Stimulated activated CD8-positive, alpha-beta memory T cell treated with anti-CD3 and anti-CD28 coated beads, Interleukin-4, amount 100 ng/mL, for 4 hours (primary cell): ENCODE results near the gene GJB4.
"Not testable (repeated sequence)": the region's sequence is repeated elsewhere in the genome, so short reads cannot be mapped to it uniquely, and the experiment has no call there.

Source experiments
- DNase-seq, 2 donors: peaks; one replicate each; pipeline ENCODE4 v3.0.0-alpha.2; 2020; ENCODE audit warnings: low read depth in 2 of 2, low spot score in 1 of 2

GJB4 gene

GRCh38 chr1:34759503-34760357 is at the start of gene GJB4:
Gene GJB4 (plus strand): TSS chr1:34759740. CDS start chr1:34761255, 1,515 bp downstream.
- no peak for DNase-seq

- DNase-seq, result no peak
These were observed 48.7 kb upstream of the GJB4 start for GRCh38 chr1:34710812-34711211.

- no peak for DNase-seq
These were observed 48.1 kb upstream of the GJB4 start for GRCh38 chr1:34711485-34711884.

DNA sequence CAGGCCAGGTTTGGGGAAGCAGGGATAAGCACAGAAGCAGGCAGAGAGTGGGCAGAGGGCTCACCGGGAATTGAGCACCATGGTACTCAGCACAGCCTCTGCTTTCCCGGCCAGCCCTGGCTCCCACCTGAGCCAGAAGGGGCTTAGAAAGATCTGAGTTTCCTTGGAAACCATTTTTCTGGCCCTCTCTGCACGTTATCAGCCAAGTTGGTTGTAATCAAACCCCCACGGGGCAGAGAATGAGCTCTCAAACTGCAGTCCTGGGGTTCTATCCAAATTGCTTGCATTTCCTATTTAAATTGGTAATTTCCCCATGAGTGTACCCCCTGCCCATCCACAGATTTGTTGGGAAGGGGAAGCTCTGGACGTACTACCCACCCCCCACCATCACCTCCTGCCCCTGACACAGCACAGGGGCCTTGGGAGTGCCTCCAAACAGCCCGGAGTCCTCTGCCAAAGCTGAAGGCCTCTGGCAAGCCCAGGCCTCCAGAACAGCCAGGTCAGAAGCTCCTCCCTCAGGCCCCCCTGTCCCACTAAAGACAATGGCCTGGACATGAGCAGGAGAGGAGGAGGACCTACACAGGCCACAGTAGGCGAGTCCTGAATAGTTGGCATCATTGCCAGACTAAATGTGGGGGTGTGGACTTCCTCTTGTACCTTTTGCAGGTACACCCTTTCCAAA is 47.4 kb upstream of the GJB4 start:
- no peak for DNase-seq

DNA sequence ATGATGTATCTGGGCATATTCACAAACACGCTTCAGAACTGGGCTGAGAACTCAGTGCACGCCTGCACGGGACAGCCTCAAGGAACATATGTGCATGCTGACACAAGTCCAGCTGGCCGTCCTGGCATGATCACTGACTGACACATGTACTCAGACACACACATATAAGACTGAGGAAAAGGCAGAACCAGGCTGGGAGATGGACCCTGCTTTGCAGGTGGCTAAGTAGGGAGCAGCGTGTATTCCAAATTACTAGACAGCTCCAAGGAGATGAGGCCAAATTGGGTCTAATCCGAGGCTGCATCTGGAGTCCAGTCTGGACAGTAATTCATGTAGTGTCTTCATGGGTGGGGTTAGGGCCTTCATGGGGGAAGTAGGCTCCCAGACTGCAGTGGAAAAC is 46.1 kb upstream of the GJB4 start:
- no peak for DNase-seq

- no peak for DNase-seq
These were observed 45.2 kb upstream of the GJB4 start for GRCh38 chr1:34714386-34714785.

- no peak for DNase-seq
These were observed 44.4 kb upstream of the GJB4 start for GRCh38 chr1:34715139-34715538.

GRCh38 chr1:34721241-34721640 is 38.3 kb upstream of the GJB4 start:
- no peak for DNase-seq

DNA sequence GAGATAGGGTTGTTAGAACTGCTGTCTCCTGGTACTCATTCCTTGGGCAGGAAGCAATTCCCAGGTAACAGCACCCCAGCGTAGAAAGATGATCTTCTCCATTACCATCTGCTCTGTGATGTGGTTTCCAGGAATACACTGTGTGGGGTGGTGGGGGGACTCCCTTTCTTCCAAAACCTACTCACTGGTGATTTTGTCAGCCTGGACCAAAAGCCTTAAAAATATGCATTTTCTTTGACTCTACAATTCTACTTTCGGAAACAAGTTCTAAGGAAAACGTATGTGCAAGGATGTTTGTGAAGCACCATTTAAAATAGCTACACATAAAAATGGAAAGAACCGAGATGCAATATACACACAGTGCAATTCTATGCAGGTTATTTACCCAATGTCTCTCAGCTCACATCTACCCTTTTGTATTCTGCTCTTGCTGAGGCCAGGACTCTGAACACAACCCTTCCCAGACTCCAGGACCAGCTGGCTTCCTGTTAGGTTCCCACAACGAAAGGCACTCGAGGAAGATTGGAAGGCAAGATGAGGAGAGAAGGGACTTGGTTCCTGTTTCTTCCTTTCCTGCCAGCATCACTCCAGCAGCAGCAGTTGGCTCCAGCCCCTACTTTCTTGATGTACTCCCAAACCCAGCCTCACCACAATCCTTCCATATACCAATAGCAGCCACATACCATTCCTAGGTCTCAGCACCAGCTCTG is 37.7 kb upstream of the GJB4 start:
- no peak for DNase-seq

DNA sequence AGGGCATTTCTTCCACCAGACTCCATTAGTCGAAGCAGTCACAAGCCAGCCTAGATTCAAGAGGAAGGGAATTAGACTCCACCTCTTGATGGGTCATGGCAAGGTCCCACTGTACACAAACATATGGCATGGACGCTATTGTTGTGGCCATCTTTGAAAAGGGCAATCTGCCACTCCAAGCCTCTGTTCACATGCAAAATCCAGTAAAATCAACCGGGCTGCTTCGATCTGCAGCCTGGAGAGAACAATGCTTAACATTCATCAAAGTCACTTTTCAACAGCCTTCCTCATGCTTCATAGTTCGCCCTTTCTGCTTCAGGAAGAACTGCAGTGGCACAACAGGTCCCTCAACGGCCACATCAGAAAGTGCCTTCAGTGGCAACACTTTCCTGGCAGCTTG is 32.7 kb upstream of the GJB4 start:
- no peak for DNase-seq

- DNase-seq, result no peak
These were observed 29.1 kb upstream of the GJB4 start for GRCh38 chr1:34730485-34730884.

GRCh38 chr1:34732831-34733230 is 26.7 kb upstream of the GJB4 start:
- DNase-seq, result not testable (repeated sequence)

DNA sequence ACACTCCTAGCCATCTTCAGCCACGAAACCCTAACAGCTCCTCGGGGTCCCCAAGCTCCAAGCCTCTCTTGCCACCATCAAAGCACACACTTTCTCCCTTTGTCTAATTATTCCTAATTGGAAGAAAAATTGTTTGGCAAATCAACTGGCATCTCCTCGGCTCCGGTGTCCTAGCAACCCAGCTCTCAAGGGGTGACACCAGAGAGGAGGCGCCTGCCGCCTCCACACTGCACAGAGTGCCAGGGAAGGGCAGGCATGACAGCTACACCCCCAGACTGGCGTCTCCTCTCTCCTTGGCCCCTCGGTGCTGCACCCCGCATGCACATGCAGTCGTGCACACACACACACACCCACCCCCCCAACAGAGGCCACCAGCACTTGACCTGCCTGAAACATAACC is 22.8 kb upstream of the GJB4 start:
- no peak for DNase-seq

DNA sequence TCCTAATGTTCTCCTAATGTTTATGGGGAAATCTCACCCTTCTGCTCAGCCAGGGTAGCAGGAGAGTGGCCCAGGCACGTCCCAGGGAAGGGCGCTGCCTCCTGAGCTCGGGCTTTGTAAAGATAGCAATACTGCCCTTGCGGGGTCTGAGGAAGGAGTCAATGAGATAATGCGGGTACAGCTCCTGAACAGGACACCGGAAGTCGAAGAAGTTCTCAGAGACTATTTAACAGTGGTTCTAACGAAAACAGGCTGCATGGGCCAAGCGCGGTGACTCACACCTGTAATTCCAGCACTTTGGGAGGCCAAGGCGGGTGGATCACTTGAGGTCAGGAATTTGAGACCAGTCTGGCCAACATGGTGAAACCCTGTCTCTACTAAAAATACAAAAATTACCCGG is 22.3 kb upstream of the GJB4 start:
- not testable (repeated sequence) for DNase-seq

DNA sequence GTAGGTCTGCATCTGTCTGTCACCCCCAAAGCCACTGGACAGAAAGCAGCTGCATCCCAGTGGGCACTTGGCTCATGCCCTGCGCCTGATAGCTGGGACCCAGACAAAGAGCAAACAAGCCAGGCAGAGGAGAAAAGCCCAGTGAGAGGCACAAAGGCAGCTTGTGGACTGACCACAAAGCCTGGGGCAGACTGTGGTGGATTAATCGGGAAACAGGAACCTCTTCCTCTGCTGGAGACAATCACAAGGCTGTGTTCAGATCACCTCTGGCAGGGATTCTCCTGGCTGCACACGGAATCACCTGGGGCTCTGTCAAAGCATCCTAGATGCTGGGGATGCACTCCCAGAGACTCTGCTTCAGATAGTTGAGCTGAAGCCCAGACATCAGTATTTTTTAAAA is 19.9 kb upstream of the GJB4 start:
- no peak for DNase-seq

- DNase-seq, result no peak
These were observed 19.2 kb upstream of the GJB4 start for GRCh38 chr1:34740161-34740868.

DNA sequence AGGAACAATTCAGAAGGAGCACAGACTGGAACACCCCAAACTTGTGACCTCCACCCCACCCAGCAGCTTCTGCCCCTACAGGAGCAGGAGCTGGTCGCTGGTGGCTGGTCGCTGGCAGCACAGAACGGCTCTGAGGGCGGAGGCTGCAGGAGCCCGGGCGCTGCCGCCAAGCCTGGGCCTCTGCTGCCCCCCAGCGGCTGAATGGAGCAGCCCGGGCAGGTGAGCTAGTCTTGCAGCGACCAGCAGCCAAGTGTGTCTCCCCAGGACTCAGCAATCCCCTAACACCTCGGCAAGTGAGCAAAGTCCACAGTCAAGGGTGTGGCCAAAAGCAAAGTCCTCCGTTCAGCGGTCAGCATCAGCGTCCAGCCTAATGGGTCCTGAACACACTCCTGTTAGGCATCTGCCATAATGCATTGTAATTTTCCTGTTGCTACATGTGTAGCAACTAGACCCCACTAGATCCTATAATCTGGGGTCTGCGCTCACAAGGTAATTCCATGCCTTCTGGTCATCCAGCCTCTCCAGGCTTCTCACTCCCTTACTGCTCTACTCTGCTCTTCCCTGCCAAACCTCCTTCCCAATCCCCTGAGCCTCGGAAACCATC is 16.8 kb upstream of the GJB4 start:
- peak; percentile 44 to 55 for DNase-seq

GRCh38 chr1:34743775-34744174 is 15.8 kb upstream of the GJB4 start:
- no peak for DNase-seq

DNA sequence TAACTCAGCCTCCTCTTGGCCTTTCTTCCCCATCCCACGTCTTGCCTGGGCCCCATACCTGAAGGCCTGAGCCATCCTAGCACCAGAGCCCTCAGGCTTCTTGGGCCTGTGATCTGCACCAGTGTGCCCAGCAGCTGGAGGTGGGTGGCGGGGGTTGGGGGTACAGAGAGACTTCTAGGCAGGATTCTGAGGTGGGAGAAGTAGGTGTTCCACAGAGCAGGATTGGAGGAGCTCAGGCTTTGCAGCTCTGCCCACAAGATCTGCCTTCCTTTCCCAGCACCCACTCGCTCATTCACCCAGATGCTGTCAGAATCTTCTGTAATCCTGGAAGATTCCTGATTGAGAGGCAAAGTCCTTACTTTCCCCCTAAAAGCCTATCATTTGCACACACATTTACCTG is 14.7 kb upstream of the GJB4 start:
- DNase-seq, result no peak

DNA sequence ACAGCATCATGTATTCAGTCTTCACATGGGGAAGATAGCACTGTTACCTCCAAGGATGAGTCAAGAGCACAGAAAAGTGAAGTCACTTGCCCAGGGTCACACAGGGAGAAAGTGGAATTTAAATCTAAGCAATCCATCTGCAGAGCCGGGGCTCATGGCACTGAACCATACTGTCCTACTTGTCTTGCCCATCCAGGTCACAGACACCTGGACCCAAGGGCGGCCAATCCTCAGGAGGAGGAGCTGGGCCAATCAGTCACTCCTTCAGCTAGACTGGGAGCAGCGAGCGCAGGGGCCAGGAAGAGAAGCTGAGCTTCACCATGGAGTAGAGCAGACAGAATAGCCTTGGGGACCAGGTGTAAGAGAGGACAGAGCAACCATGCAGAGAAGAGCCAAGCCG is 13.9 kb upstream of the GJB4 start:
- DNase-seq, result no peak

GRCh38 chr1:34746101-34746500 is 13.4 kb upstream of the GJB4 start:
- DNase-seq, result no peak
